AG08395 (cell line): ENCODE data around the gene MRPS18B.

Experiments
- DNase-seq: peaks from one replicate; pipeline ENCODE4 v3.0.0; 2012; ENCODE audit warnings: mixed read lengths, low spot score

Gene MRPS18B

DNA sequence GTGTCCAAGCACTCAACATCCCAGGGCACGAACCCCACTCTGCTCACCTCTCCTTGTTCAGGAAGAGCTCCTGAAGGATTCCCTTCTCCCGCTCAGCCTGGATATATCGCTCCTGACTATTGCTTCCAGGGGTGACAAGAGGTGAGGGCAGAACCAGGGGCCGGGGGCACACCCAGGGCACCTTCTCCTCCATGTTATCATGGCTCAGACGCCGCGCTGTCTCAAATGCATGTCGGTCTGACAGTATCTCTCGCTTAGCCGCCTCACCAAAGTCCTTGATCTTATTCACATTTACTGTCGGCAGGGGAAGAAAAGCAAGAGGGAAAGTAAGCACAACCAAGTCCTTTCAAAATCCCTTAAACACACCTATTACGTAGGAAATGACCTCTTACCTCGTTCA lies 13.7 kb upstream of the MRPS18B start:
- DNase-seq = no peak

- no peak for DNase-seq
Measured at GRCh38 chr6:30610065-30610464, 7.6 kb upstream of the MRPS18B start.

DNA sequence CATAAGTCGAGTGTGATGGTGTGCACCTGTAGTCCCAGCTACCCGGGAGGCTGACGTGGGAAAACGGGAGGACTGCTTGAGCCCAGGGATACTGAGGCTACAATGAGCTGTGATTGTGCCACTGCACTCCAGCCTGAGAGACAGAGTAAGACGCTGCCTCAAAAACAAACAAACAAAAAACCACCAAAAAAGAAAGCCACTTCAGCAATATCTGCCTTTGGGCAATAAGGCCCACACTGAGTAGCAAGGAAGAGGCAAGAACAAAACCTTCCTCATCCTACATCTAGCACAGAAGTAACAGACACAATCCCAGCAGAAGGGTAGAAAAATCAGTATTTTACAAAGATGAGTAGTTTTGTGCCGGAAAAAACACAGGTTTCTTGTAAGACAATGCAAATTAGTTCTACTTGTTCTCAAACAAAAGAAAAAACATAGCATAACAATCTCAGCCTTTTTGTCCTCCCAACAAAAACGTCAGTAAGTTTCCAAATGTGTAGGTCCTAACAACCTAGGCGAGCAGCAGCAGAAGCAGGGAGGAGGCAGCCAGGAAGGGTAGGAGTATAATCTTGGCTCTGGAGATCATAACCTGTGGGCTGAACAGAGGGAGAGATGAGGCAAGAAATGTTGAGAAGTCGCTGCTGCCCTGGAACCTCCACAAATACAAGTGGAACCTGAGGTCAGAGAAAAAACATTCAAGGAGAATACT lies 6.3 kb upstream of the MRPS18B start:
- no peak for DNase-seq

GRCh38 chr6:30611856-30612194 lies 5.8 kb upstream of the MRPS18B start:
- no peak for DNase-seq

DNA sequence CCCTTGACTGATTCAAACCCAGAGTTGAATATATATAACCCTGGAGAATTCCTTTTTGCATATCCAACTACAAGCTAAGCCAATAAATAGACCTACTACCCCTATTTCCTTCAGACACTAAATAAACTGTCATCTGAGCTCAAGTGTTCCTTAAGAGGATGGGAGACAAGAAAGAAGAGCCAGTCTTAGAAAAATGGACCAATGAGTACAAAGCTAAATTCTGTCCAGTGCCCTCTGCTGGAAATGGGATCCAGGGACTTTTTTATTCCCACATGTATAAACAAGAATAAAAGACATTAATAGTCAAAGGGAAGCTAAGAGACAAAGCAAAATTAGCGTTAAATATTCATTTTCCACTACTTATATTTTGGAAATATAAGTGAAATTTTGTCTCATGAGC lies 5.4 kb upstream of the MRPS18B start:
- peak; percentile 46 for DNase-seq

DNA sequence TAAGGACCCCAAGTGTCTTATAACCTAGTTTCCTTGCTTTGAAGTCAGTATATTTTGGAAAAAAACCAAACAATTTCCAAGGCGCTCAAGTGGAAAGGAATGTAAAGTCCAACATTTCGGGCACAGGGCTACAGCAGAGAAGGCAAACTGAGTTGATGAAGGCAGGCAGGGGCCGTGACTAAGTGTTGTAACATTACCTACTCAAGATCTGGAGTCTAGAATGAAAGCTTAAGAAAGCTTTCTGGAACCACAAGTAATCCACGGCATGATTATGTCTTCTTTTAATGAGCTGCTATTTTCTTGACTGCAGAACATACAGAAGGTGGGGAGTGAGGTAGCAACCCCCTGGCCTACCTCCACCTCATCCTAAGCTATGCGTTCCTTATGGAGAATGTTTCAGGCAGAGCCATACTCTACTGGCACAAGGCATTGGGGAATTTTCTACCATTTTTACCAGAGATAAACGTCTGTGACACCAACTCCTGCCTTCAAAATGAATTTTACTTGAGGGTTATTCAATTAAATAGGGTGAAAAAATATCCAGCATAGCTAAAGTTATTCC lies 4.9 kb upstream of the MRPS18B start:
- no peak for DNase-seq

DNA sequence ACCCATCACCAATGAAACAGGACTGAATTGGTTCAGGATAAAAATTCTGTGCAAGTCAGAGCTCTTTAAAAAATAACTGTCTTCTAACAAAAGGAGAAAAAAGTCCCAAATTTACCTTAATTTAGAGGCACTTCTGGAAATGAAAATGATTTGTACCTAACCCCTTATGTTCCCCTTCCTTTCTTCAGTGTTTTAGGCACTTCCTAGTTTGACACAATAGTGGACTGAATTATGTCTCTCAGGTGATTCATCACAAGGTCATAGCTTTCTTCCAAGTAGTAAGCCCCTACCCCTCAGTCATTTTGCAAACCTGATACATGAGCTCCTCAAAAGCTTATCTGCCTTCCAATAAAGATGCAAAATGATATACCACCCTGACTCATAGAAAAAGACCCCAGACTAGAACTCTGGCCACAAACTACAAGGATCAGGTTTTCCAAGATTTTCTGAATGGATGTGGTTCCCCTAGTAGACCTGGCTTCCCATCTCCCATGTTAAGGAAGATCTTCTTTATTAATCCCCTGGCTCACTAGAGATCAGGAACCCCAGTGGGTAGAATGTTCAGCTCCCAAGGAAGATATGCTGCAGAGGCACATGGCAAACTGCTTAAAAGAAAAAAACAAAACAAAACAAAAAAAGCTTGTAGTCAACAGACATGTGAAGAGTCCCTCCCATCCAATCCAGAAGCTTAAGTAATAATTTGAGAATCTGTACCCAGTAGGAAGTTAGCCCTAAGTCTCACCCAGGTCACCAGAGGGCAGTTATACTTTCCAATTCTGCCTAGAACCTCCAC lies 4.2 kb upstream of the MRPS18B start:
- DNase-seq = no peak

DNA sequence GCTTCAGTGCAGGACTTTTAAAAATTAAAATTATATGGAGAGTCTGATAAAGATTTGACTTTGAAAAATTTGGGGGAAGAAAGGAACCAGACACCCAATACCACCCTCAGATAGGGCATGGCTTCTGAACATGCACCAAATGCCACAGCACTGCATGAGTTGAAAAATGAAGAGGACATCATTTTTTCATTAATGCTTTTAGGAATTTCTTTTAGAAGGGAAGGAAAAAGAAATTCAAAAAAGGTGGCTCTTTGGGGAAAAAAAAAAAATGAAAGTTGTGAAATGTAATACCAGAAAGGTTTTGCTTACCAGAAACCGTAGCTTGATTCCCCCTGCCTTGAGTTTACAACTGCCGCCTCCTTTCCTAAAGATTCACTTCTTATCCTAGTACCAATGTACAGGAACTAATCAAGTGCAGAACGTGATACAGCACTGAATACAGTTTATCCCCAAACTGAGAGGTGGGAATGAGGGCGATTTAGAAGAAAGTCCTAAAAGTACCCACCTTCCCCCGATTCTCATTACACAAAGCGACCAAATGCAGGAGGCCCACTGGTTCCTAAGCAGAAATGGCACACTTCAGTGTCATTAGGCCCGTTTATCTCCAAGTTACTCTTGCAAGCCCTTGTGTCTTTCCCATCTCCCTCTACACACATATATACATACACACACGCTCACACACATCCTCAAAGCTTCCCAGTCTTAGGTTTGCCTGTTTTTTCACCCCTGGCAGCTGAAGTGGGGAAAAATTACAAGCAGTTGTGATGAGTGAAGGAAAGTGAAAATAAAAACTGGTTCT lies 3.4 kb upstream of the MRPS18B start:
- no peak for DNase-seq

GRCh38 chr6:30614843-30615218 lies 2.8 kb upstream of the MRPS18B start:
- DNase-seq = peak; percentile 93

DNA sequence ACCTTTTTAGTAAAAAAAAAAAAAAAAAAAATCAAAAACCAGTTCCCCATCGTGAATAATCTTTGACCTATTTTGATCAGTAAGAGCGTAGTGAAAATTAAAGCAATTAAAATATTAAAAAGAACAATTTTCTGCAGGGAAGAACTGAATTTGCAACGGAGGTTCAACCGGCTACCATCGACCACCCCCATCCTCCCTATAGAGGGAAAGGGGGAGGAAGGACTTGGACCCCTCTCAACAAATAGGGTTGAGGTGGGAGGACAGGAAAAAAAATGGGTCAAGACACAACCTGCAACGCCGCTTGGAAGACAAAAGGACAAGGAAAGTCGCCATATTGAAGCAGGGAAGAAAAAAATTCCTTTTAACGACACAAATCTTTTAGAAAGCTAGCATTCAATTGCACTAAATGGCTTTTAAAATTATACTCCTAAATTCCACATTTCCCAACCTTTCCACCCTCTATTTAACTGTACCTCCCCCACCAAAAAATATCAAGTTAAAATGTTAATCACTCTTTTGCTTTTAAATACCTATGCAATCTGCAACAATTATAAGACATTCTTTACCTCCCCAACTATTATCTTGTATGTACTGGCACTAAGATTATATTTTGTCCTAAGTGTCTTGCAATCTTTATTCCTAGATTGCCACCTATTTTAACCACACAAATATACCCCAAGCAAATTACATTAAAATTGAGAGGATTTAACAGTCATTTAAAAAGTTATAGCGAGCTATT lies 2.3 kb upstream of the MRPS18B start:
- peak; percentile 51 for DNase-seq

- no peak for DNase-seq
Measured at GRCh38 chr6:30615958-30616810, 1.5 kb upstream of the MRPS18B start.

DNA sequence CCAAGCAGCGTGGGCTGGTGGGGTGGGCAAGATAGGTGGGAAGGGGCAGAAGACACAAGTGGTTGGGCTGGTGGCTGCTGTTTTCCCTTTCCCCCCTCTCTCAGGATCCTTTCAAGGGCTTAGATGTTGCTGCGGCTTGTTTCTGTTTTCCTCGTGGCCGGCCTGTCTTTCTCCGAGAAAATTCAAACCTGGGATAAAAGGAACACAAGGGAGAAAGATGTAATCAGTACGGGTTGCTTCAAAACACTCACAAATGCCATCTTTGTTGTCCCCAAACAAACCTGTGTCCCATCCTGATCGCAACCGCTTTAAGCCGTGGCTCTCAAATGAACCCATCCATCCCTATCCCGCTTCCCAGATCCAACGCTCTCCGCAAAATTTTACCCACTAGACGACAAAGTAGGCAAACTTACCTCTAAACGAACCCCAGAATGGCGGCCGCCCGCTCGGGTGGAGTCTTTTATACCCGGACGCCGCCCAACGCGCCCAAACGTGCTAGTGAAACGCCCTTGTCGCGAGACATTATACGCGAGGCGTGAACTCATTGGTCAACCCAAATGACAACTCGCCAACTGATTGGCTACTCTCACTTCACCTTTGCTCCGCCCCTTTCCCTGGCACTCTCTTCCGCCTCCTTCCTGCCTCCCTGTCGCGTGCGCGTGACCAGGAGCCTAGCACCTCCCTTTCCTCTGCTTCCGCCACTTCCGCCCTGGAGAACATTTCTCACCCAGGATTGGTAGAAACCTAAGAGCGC lies 652 bp upstream of the MRPS18B start, which contains the start of gene PPP1R10:
Gene PPP1R10 (minus strand): TSS at position 433 of the 754 bp plus-strand sequence. CDS start 7,299 bp downstream, outside the sequence.
- DNase-seq = peak; percentile 97

- no peak for DNase-seq
Measured at GRCh38 chr6:30618270-30618797, 694 bp downstream of the MRPS18B start.

- no peak for DNase-seq
Measured at GRCh38 chr6:30619561-30619960, 1.9 kb downstream of the MRPS18B start.

- DNase-seq = no peak
Measured at GRCh38 chr6:30625511-30625910, 7.9 kb downstream of the MRPS18B start.

GRCh38 chr6:30626484-30627366 lies 9.1 kb downstream of the MRPS18B start, which contains the start of gene ATAT1:
Gene ATAT1, plus strand, starts transcription at chr6:30626874.
- DNase-seq = peak; percentile 93

DNA sequence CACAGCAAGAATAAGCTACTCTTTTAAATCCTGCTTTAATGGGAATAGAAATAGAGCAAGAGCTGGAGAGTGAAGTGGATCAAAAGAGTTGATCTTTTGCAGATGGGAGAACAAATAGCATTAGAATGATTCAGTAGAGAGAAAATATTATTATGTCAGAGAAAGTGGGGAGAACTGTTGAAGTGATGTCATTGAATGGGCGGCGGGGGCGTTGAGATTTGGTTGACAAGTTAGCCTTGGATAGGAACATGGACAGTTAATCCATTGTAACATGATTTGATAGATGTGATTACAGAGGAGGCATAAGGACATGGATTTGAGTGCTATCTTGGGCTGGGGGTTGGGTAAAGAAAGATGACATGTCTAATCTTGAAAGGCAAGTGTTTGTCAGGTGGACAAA lies 18.2 kb downstream of the MRPS18B start:
- no peak for DNase-seq

DNA sequence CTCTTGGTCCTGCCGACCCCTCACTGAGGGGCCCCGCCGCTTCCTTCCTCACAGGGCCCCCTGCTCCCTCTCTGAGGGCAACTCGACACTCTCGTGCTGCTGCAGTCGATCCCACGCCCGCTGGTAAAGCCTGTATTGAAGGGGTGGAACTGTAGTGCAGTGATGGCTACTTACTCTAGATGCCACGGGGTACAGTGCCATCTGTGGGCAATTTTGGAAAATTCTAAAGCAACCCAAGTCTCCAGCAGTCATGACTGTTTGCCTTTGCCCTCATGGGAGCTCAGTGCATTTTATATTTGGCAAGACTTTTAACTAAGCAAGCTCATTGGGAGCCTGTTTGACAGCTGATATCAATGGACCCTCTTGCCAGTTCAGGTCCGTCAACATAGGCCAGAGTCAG lies 22.8 kb downstream of the MRPS18B start:
- DNase-seq = no peak

DNA sequence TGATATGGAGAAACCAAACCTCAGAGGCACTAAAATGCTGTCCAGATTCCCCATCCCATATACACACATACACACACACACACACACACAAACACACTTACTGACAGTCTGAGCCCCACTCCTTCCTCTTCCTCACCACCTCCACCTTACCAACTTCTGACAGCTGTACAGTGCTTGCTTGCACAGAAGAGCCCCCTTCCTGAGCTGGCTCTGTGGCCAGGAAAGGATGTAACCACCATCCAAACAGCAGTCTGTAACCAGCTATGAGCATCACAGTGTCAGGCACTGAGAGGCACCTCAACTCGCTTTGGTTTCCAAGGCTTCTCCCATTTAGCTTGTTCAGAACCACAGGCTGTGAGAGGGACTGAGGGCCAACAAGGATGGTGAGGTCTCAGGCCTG lies 23.4 kb downstream of the MRPS18B start:
- DNase-seq = no peak
